ENCODE data around the gene PLSCR3.

PLSCR3 gene

GRCh38 chr17:7394452-7395191, at the start of gene PLSCR3:
Gene PLSCR3 (minus strand): TSS chr17:7394525. CDS start chr17:7394110, 415 bp downstream.
- DNase-seq (ENCODE audit: low read depth): peak; percentile 76

GRCh38 chr17:7443499-7444485, 49.5 kb upstream of the PLSCR3 start:
- no peak for DNase-seq (ENCODE audit: low read depth)

- DNase-seq (ENCODE audit: low read depth): no peak
Measured at GRCh38 chr17:7442142-7442541, 47.8 kb upstream of the PLSCR3 start.

GRCh38 chr17:7441266-7441665, 46.9 kb upstream of the PLSCR3 start:
- DNase-seq (ENCODE audit: low read depth): no peak

- no peak for DNase-seq (ENCODE audit: low read depth)
Measured at GRCh38 chr17:7440834-7441195, 46.5 kb upstream of the PLSCR3 start.

GRCh38 chr17:7440113-7440833, 45.9 kb upstream of the PLSCR3 start:
- DNase-seq (ENCODE audit: low read depth): no peak

GRCh38 chr17:7439462-7440112, 45.3 kb upstream of the PLSCR3 start, which contains the start of gene FGF11:
Gene FGF11 (plus strand): TSS chr17:7439512. CDS start chr17:7439621, 109 bp downstream.
- DNase-seq (ENCODE audit: low read depth): no peak

GRCh38 chr17:7438656-7439460, 44.5 kb upstream of the PLSCR3 start:
- DNase-seq (ENCODE audit: low read depth): no peak

- DNase-seq (ENCODE audit: low read depth): peak; percentile 49
Measured at GRCh38 chr17:7437950-7438614, 43.8 kb upstream of the PLSCR3 start.

GRCh38 chr17:7437369-7437863, 43.1 kb upstream of the PLSCR3 start:
- DNase-seq (ENCODE audit: low read depth): no peak

GRCh38 chr17:7436556-7437368, 42.4 kb upstream of the PLSCR3 start:
- peak; percentile 69 for DNase-seq (ENCODE audit: low read depth)

- peak; percentile 36 for DNase-seq (ENCODE audit: low read depth)
Measured at GRCh38 chr17:7435676-7436555, 41.6 kb upstream of the PLSCR3 start.

- DNase-seq (ENCODE audit: low read depth): no peak
Measured at GRCh38 chr17:7432296-7432695, 38.0 kb upstream of the PLSCR3 start.

GRCh38 chr17:7431231-7431630, 36.9 kb upstream of the PLSCR3 start:
- DNase-seq (ENCODE audit: low read depth): no peak

GRCh38 chr17:7429722-7430121, 35.4 kb upstream of the PLSCR3 start:
- no peak for DNase-seq (ENCODE audit: low read depth)

GRCh38 chr17:7428557-7428956, 34.2 kb upstream of the PLSCR3 start, which contains the start of gene SPEM3:
Gene SPEM3 (plus strand): TSS chr17:7428857. CDS start chr17:7428903, 46 bp downstream.
- DNase-seq (ENCODE audit: low read depth): no peak

GRCh38 chr17:7427549-7427948, 33.2 kb upstream of the PLSCR3 start:
- DNase-seq (ENCODE audit: low read depth): no peak

GRCh38 chr17:7426896-7427489, 32.7 kb upstream of the PLSCR3 start:
- DNase-seq (ENCODE audit: low read depth): no peak

Data from activated T-cell treated with anti-CD3 and anti-CD28 coated beads for 1 hour (primary cell).